SU-DHL-6 (cell line): ENCODE results near the gene SPINK8.

Experiments used
- H2AFZ ChIP-seq: fragments of 200-600 bp; sonication (generic); 2 replicates; pipeline ENCODE4 v1.6.1; 2014; ENCODE audit warnings: low read depth, mild to moderate bottlenecking, moderate library complexity, mixed read lengths, antibody characterized with exemption, low read length; ENCODE audit not compliant: severe bottlenecking
- H3F3A ChIP-seq: fragments of 200-600 bp; shearing (Covaris generic); 2 replicates; pipeline ENCODE4 v1.6.0; 2016; ENCODE audit warnings: antibody characterized with exemption, mild to moderate bottlenecking; ENCODE audit not compliant: insufficient read depth
- H3K27ac ChIP-seq: fragments of 200-600 bp; sonication (generic); 2 replicates; pipeline ENCODE4 v1.5.1; 2016; ENCODE audit warnings: low read depth, mild to moderate bottlenecking, low read length, moderate library complexity, mixed read lengths
- H3K27me3 ChIP-seq: fragments of 200-600 bp; sonication (generic), shearing (Covaris generic); 2 replicates; pipeline ENCODE4 v1.6.0; 2014; ENCODE audit warnings: mild to moderate bottlenecking, low read length
- H3K36me3 ChIP-seq: fragments of 200-600 bp; sonication (generic); 2 replicates; pipeline ENCODE4 v1.6.1; 2014; ENCODE audit warnings: mild to moderate bottlenecking, low read length, mixed read lengths
- H3K4me2 ChIP-seq: fragments of 300-600, 200-600 bp; shearing (Covaris generic), sonication (generic); 2 replicates; pipeline ENCODE4 v1.6.0; 2014; ENCODE audit warnings: low read length, low read depth, mild to moderate bottlenecking; ENCODE audit not compliant: poor library complexity, severe bottlenecking
- H3K4me3 ChIP-seq: fragments of 200-600 bp; sonication (generic); 2 replicates; pipeline ENCODE4 v1.5.1; 2014; ENCODE audit warnings: antibody characterized with exemption, low read length, mild to moderate bottlenecking, mixed read lengths; ENCODE audit not compliant: insufficient read depth, poor library complexity, severe bottlenecking
- H3K79me2 ChIP-seq: fragments of 200-600 bp; sonication (generic); 2 replicates; pipeline ENCODE4 v1.6.1; 2014; ENCODE audit warnings: mild to moderate bottlenecking, low read length, moderate library complexity; ENCODE audit not compliant: insufficient read depth
- H3K9ac ChIP-seq: fragments of 200-600 bp; sonication (generic); 2 replicates; pipeline ENCODE4 v1.7.0; 2014; ENCODE audit warnings: mild to moderate bottlenecking, low read length
- H3K9me2 ChIP-seq: fragments of 200-600 bp; sonication (generic); replicated peaks from 2 replicates; pipeline ENCODE4 v1.6.1; 2014; ENCODE audit warnings: low read length; ENCODE audit not compliant: insufficient read depth
- H3K9me3 ChIP-seq: fragments of 200-600 bp; sonication (generic); 2 replicates; pipeline ENCODE4 v1.6.1; 2014; ENCODE audit warnings: low read length, mixed read lengths; ENCODE audit not compliant: insufficient read depth
- H4K20me1 ChIP-seq: fragments of 200-600 bp; sonication (generic); 2 replicates; pipeline ENCODE4 v1.6.1; 2014; ENCODE audit warnings: low read depth, mild to moderate bottlenecking, antibody characterized with exemption, low read length, moderate library complexity, mixed read lengths
- EZH2phosphoT487 ChIP-seq: fragments of 200-600 bp; sonication (generic), shearing (Covaris generic); conservative IDR thresholded peaks from 2 replicates; pipeline ENCODE4 v1.6.1; 2018; ENCODE audit warnings: mild to moderate bottlenecking, antibody characterized with exemption, low read length, moderate library complexity, mixed read lengths
- TF ChIP-seq, protein P1 (sequence below): fragments of 200-600 bp; sonication (generic); IDR thresholded peaks from one replicate; pipeline ENCODE4 v1.5.1; 2017; ENCODE audit warnings: antibody characterized with exemption, mild to moderate bottlenecking, low read length, moderate library complexity; ENCODE audit not compliant: insufficient read depth, poor library complexity, severe bottlenecking

The SPINK8 gene

GRCh38 chr3:48275287-48276027 lies 58.0 kb downstream of the SPINK8 start:
- Histone ChIP-seq H3K9me2 (no peaks in the 10 kb centered on the region), H3K27me3 (no peaks in the 10 kb centered on the region), H3K9ac (no peak overlapping the region), H4K20me1 (no peaks in the 10 kb centered on the region), H3K27ac (no peak overlapping the region), H3K79me2 (no peaks in the 10 kb centered on the region), H3K9me3 (no peaks in the 10 kb centered on the region), H2AFZ (no peak overlapping the region), H3K4me3 (no peak overlapping the region), H3K4me2 (no peak overlapping the region), H3K36me3 (no peaks in the 10 kb centered on the region), H3F3A (peaks cover 2% of the 10 kb centered on the region; the same call in 1 of the 2 replicates)
- no peak for TF ChIP-seq EZH2phosphoT487
- TF ChIP-seq, protein P1, sequence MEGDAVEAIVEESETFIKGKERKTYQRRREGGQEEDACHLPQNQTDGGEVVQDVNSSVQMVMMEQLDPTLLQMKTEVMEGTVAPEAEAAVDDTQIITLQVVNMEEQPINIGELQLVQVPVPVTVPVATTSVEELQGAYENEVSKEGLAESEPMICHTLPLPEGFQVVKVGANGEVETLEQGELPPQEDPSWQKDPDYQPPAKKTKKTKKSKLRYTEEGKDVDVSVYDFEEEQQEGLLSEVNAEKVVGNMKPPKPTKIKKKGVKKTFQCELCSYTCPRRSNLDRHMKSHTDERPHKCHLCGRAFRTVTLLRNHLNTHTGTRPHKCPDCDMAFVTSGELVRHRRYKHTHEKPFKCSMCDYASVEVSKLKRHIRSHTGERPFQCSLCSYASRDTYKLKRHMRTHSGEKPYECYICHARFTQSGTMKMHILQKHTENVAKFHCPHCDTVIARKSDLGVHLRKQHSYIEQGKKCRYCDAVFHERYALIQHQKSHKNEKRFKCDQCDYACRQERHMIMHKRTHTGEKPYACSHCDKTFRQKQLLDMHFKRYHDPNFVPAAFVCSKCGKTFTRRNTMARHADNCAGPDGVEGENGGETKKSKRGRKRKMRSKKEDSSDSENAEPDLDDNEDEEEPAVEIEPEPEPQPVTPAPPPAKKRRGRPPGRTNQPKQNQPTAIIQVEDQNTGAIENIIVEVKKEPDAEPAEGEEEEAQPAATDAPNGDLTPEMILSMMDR, result no peak

- H2AFZ ChIP-seq, result no peak overlapping the region
- no peak overlapping the region for H3K4me2 ChIP-seq
- H3K4me3 ChIP-seq, result no peak overlapping the region
Observed at GRCh38 chr3:48274452-48274851, 59.0 kb downstream of the SPINK8 start.

DNA sequence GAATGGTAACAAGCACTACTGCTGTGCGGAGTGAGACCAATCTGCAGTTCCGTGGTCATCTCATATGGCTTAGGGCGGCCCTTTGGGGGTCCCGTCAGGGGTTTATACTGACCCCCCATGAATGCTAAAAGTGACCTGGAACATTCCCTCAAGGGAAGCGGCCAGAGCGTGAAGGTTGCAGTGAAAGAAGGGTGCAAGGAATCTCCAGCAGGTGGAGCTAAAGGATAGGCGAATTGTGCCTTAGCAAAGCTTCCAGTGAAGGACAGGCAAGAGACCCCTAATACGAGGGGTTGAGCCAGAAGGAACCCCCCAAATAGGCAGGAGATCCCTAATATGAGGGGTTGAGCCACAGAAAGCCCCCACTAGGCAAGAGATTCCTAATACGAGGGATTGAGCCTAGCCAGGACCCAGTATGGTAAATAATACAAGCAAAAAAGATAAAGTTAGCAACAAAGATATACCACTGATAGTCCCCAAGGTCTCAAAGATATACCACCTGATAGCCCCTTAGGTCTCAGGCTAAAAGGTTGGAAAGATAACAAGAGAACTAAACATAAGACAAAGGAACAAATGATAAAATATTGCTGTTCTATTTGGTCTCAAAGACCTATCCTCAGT lies 59.8 kb downstream of the SPINK8 start:
- no peak overlapping the region for H3K4me2 ChIP-seq
- no peaks in the 10 kb centered on the region for H3K9me2 ChIP-seq

More at GRCh38 chr3:48274452-48274851, 59.0 kb downstream of the SPINK8 start:
- Histone ChIP-seq H3F3A (peaks cover 2% of the 10 kb centered on the region; the same call in 1 of the 2 replicates), H3K9me3 (no peaks in the 10 kb centered on the region), H3K27me3 (no peaks in the 10 kb centered on the region), H3K9ac (no peak overlapping the region), H4K20me1 (no peaks in the 10 kb centered on the region), H3K27ac (no peak overlapping the region), H3K79me2 (no peaks in the 10 kb centered on the region), H3K9me2 (no peaks in the 10 kb centered on the region), H3K36me3 (0 out of 2 replicates have a peak, but pooled peaks cover 3% of the 10 kb centered on the region)
- no peak for TF ChIP-seq EZH2phosphoT487
- TF ChIP-seq, protein P1, result no peak

More for the DNA sequence above, 59.8 kb downstream of the SPINK8 start:
- Histone ChIP-seq H2AFZ (no peak overlapping the region), H3K9me3 (no peaks in the 10 kb centered on the region), H3K27me3 (no peaks in the 10 kb centered on the region), H3K9ac (no peak overlapping the region), H3K27ac (no peak overlapping the region), H3K4me3 (no peak overlapping the region), H3K79me2 (no peaks in the 10 kb centered on the region), H3F3A (peaks cover 2% of the 10 kb centered on the region; the same call in 1 of the 2 replicates), H3K36me3 (peaks cover 5% of the 10 kb centered on the region; the same call in 1 of the 2 replicates), H4K20me1 (no peaks in the 10 kb centered on the region)
- TF ChIP-seq, protein P1, result no peak
- no peak for TF ChIP-seq EZH2phosphoT487
